HG03108 (cell line): Measurements from ENCODE around the gene ZNF629.
"Not testable (repeated sequence)": the region's sequence is repeated elsewhere in the genome, so short reads cannot be mapped to it uniquely, and the experiment has no call there.

Experiments used
- ATAC-seq: cut with Tn5 transposase; IDR thresholded peaks from one replicate; pipeline ENCODE4 v1.9.1; 2021; ENCODE audit warnings: moderate library complexity; ENCODE audit not compliant: unreplicated experiment

Gene ZNF629

GRCh38 chr16:30786936-30787612, at the start of gene ZNF629:
TSS of gene ZNF629 (minus strand) at chr16:30787205. CDS start at chr16:30784482, 2,723 bp downstream.
- ATAC-seq = no peak

- ATAC-seq = no peak
Measured at GRCh38 chr16:30834130-30834740, 47.2 kb upstream of the ZNF629 start.

GRCh38 chr16:30830072-30830417, 43.0 kb upstream of the ZNF629 start:
- ATAC-seq = no peak

GRCh38 chr16:30829130-30830071, 42.4 kb upstream of the ZNF629 start:
- no peak for ATAC-seq

- no peak for ATAC-seq
Measured at GRCh38 chr16:30821891-30822290, 34.9 kb upstream of the ZNF629 start.

- ATAC-seq = not testable (repeated sequence)
Measured at GRCh38 chr16:30821441-30821840, 34.4 kb upstream of the ZNF629 start.

GRCh38 chr16:30820952-30821421, 34.0 kb upstream of the ZNF629 start:
- ATAC-seq = no peak

- no peak for ATAC-seq
Measured at GRCh38 chr16:30816769-30817168, 29.8 kb upstream of the ZNF629 start.

- no peak for ATAC-seq
Measured at GRCh38 chr16:30813821-30814189, 26.8 kb upstream of the ZNF629 start.

GRCh38 chr16:30809675-30810074, 22.7 kb upstream of the ZNF629 start:
- ATAC-seq = not testable (repeated sequence)

GRCh38 chr16:30808890-30809426, 22.0 kb upstream of the ZNF629 start:
- not testable (repeated sequence) for ATAC-seq

- no peak for ATAC-seq
Measured at GRCh38 chr16:30808146-30808545, 21.1 kb upstream of the ZNF629 start.

GRCh38 chr16:30805370-30806169, 18.6 kb upstream of the ZNF629 start:
- ATAC-seq = no peak

GRCh38 chr16:30805056-30805369, 18.0 kb upstream of the ZNF629 start:
- no peak for ATAC-seq

GRCh38 chr16:30802936-30803335, 15.9 kb upstream of the ZNF629 start:
- no peak for ATAC-seq

- ATAC-seq = no peak
Measured at GRCh38 chr16:30797670-30798309, 10.8 kb upstream of the ZNF629 start.

- no peak for ATAC-seq
Measured at GRCh38 chr16:30794634-30795033, 7.6 kb upstream of the ZNF629 start.

GRCh38 chr16:30793508-30794069, 6.6 kb upstream of the ZNF629 start:
- no peak for ATAC-seq

GRCh38 chr16:30787613-30788378, 791 bp upstream of the ZNF629 start:
- ATAC-seq = no peak
